ENCODE results near the gene SPIB. TPM values are rescaled to one million over a fixed set of nuclear protein-coding genes. Genes with fewer than 3 reads are reported as not detected.

Gene SPIB
- total RNA-seq, 2 donors from 2014 or later, result not detected

DNA sequence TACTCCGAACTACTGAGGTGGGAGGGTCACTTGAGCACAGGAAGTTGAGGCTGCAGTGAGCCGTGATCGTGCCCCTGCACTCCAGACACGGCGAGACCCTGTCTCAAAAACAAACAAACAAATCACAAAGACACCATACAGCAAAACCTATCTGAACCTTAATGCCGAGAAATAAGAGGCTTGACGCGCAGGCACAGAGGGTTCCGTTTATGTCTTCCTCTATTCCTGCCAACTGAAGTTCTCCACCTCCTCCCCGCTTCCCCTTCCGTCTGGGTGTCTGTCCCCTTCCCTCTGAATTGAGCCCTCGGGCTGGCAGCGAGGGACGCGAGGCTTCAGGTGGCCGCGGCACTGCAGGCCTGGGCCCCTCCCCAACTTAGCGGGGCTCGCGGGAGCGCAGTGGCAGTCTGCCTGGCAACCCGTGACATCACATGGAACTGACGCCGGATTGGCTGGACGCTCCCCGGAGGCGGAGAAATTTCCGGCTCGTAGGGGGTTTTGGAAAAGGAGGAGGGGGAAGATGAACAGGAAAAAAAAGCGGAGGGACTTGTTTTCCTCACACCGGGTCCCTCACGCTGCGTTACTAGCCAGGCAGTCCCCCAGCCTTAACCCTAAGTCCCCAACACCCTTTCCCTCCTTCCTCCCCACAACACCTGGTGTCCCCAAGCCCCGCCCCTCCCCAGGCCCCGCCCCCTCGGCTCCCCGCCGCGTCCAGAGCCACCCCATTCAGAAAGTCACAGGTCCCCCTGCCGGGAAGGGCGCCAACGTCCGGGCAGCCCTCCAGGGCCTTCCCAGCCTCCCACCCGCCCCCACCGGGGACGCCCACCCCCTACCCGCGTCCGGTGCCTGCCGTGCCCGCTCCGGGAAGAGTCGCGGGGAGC lies 12.8 kb downstream of the SPIB start:
- TF ChIP-seq, protein P1, sequence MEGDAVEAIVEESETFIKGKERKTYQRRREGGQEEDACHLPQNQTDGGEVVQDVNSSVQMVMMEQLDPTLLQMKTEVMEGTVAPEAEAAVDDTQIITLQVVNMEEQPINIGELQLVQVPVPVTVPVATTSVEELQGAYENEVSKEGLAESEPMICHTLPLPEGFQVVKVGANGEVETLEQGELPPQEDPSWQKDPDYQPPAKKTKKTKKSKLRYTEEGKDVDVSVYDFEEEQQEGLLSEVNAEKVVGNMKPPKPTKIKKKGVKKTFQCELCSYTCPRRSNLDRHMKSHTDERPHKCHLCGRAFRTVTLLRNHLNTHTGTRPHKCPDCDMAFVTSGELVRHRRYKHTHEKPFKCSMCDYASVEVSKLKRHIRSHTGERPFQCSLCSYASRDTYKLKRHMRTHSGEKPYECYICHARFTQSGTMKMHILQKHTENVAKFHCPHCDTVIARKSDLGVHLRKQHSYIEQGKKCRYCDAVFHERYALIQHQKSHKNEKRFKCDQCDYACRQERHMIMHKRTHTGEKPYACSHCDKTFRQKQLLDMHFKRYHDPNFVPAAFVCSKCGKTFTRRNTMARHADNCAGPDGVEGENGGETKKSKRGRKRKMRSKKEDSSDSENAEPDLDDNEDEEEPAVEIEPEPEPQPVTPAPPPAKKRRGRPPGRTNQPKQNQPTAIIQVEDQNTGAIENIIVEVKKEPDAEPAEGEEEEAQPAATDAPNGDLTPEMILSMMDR (IDR thresholded peaks at IDR 0.05), result no peak
- TF ChIP-seq POLR2A (IDR thresholded peaks at IDR 0.05) (peak; percentile 52), POLR2AphosphoS5 (IDR thresholded peaks at IDR 0.05) (peak; percentile 55)
- Histone ChIP-seq H3K27ac (peak overlapping the region; percentile 62 to 67), H3K9me3 (no peaks in the 10 kb centered on the region), H3K27me3 (replicated peaks; ENCODE audit: insufficient read depth) (no peaks in the 10 kb centered on the region), H3K4me1 (replicated peaks) (no peaks in the 10 kb centered on the region), H3K4me3 (peak overlapping the region; percentile 55 to 66), H3K36me3 (no peaks in the 10 kb centered on the region)
- intact Hi-C loops (cut with DNase I), result no loop called here
- 2% methylated on average over 41 of the region's 54 CpGs for whole genome bisulfite sequencing
- DNase-seq (ENCODE audit: low spot score), result peak; percentile 86

DNA sequence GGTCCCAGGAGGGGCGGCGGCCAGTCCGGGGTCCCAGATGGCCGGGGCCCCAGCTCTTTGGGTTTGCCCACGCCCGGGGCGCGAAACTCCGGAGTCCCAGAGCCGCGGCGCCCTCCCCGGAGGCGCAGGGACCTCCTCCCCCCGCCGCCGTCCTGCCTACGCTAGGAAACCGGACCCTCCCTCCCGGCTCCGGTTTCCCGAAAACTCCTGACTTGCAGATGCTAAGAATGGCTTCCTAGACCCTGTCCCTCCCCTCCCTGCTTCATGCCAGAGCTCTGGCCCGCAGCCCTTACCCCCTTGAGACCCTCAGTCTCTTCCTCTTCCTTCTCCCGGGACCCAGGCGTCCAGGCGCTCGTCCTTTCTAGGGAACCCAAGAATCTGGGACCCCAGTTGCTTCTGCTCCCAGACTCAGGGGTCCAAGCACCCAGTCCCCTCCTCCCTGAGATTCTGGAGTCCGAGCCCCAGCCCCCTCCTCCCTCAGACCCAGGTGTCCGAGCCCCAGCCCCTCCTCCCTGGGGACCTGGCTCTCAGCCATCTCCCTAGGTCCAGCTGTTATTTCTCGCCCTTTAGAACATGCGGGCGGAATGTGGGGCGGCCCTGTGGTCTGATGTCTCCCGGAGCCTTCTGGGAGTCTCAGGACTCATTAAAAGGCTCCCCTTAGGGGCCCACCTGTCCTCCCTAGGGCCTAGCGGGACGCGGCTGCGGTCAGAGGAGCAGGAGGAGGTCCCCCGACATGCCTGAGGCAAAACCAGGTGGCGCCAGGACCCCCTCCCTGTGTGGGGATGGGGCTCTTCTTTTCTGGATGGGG lies 13.7 kb downstream of the SPIB start, which contains the start of gene MYBPC2:
MYBPC2 (plus strand) TSS at position 672 of the 808 bp plus-strand sequence; CDS start at position 734, 62 bp downstream.
- Histone ChIP-seq H3K36me3 (no peaks in the 10 kb centered on the region), H3K9me3 (no peaks in the 10 kb centered on the region)
- TF ChIP-seq, protein P1 (IDR thresholded peaks at IDR 0.05), result no peak
- TF ChIP-seq POLR2A (IDR thresholded peaks at IDR 0.05), result no peak
- no peak for TF ChIP-seq POLR2AphosphoS5 (IDR thresholded peaks at IDR 0.05)

DNA sequence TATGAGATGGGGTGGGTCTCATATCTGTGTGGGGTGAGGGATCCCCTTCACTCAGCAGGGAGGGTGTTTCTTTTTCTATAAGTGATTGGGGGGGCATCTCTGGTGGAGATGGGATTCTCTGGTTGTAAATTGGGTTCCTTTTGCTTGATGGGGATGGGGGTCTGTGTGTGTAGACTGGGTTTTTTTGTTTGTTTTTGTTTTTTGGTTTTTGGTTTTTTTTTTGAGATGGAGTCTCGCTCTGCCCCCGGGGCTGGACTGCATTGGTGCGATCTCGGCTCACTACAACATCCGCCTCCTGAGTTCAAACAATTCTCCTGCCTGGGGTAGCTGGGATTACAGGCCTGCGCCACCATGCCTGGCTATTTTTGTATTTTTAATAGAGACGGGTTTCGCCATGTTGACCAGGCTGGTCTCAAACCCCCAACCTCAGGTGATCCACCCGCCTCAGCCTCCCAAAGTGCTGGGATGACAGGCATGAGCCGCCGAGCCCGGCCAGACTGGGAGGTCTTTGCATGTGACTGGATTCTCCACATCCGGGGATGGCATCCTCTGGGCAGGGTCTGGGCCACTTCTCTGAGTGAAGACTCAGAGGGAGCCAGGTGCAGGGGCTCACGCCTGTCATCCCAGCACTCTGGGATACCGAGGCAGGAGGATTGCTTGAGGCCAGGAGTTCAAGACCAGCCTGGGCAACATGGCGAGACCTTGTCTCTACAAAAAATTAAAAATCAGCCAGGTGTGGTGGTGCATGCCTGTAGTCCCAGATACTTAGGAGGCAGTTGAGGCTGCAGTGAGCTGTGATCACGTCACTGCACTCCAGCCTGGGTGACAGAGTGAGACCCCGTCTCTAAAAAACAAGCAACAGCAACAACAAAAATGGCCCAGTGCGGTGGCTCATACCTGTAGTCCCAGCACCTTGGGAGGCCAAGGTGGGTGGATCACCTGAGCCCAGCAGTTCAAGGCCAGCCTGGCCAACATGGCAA lies 14.8 kb downstream of the SPIB start:
- H3K27me3 ChIP-seq (replicated peaks; ENCODE audit: insufficient read depth), result no peaks in the 10 kb centered on the region
- H3K4me1 ChIP-seq (replicated peaks), result no peaks in the 10 kb centered on the region
- H3K36me3 ChIP-seq, result no peaks in the 10 kb centered on the region
- 77% methylated on average over 19 of the region's 19 CpGs for WGBS
- no peak for DNase-seq (ENCODE audit: low spot score)
- intact Hi-C loops (cut with DNase I), result no loop called here
- H3K9me3 ChIP-seq, result no peaks in the 10 kb centered on the region
- no peak overlapping the region for H3K4me3 ChIP-seq
- no peak overlapping the region for H3K27ac ChIP-seq
- TF ChIP-seq POLR2A (IDR thresholded peaks at IDR 0.05) (no peak), POLR2AphosphoS5 (IDR thresholded peaks at IDR 0.05) (no peak)
- TF ChIP-seq, protein P1 (IDR thresholded peaks at IDR 0.05), result no peak

More for the DNA sequence above, 13.7 kb downstream of the SPIB start, which contains the start of gene MYBPC2:
- Histone ChIP-seq H3K27ac (peak within 1 kb of the TSS; percentile 62 to 67), H3K27me3 (replicated peaks; ENCODE audit: insufficient read depth) (no peaks in the 10 kb centered on the region), H3K4me1 (replicated peaks) (no peaks in the 10 kb centered on the region), H3K4me3 (peak within 1 kb of the TSS; percentile 55 to 66)
- DNase-seq (ENCODE audit: low spot score), result no peak
- intact Hi-C loops (cut with DNase I), result no loop called here
- WGBS, result 8% methylated on average over 40 of the region's 40 CpGs

DNA sequence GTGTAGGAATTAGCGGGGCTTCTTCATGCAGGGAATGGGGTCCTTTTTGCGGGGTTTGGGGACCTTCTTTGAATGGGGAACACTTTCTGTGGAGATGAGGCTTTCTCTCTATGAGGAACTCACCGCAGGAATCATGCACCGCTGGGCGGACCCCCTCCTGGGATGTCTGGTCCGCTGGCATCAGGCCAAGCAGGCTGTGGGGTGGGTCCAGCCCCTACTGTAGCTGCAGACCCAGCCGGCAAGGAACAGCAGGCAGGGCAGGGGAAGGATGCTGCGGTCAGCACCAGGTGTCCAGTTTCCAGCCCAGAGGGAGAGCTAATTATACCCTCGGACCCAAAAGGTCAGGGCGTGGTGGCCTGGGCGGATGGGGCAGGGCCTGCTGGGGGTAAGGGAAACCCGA lies 15.8 kb downstream of the SPIB start:
- Histone ChIP-seq H3K27ac (no peak overlapping the region), H3K4me1 (replicated peaks) (no peaks in the 10 kb centered on the region), H3K4me3 (no peak overlapping the region), H3K27me3 (replicated peaks; ENCODE audit: insufficient read depth) (no peaks in the 10 kb centered on the region), H3K36me3 (no peaks in the 10 kb centered on the region), H3K9me3 (no peaks in the 10 kb centered on the region)
- DNase-seq (ENCODE audit: low spot score), result no peak
- WGBS, result 36% methylated on average over 9 of the region's 12 CpGs
- TF ChIP-seq POLR2A (IDR thresholded peaks at IDR 0.05) (no peak), POLR2AphosphoS5 (IDR thresholded peaks at IDR 0.05) (no peak)
- TF ChIP-seq, protein P1 (IDR thresholded peaks at IDR 0.05), result no peak
- intact Hi-C loops (cut with DNase I), result no loop called here
